HepG2 (cell line): ENCODE measurements around the gene GPC6. TPM values are rescaled to one million over a fixed set of nuclear protein-coding genes. Genes with fewer than 3 reads are reported as not detected.

Experiments
- ATAC-seq: fragments of 200-7000 bp; cut with Tn5 transposase; 3 replicates; pipeline ENCODE4 v1.9.1; 2020; ENCODE audit warnings: mild to moderate bottlenecking, moderate library complexity
- BruUV-seq: library from RNA; stranded (reverse); fragments of 400-500 nt; replicated peaks from 2 replicates; lab custom pipeline; 2021; lab: Mats Ljungman, UMichigan
- CTCF ChIA-PET: fragments of 300-600 bp; formaldehyde crosslinking; extraction: SDS; loops from one replicate; lab custom pipeline; 2021; ENCODE audit warnings: low total read pairs, inconsistent platforms, low intra/inter-chr PET ratio; lab: Yijun Ruan, JAX
- POLR2A ChIA-PET: fragments of 350-600 bp; sonication (Branson Sonifier 250); formaldehyde crosslinking; loops from one replicate; lab custom pipeline; 2020; ENCODE audit warnings: antibody characterized with exemption, inconsistent platforms; lab: Yijun Ruan, JAX
- DNase-seq: peaks from one replicate; pipeline ENCODE4 v3.0.0-alpha.2; 2015; ENCODE audit warnings: low spot score
- FAIRE-seq: peaks from 3 replicates; lab custom pipeline; 2011; peaks lifted over from hg19 to GRCh38; lab: Jason Lieb, UNC
- H2AFZ ChIP-seq: one replicate; pipeline ENCODE4 v1.6.1; 2011; ENCODE audit warnings: low read length, inconsistent platforms
- H3K27ac ChIP-seq: fragments of 300-600 bp; 3 replicates; pipeline ENCODE4 v1.8.0; 2011; ENCODE audit warnings: mixed run types, mild to moderate bottlenecking, mixed read lengths, low read length, inconsistent platforms; ENCODE audit not compliant: insufficient read depth; ENCODE audit errors: extremely low read length
- H3K27me3 ChIP-seq, 2 experiments: fragments of 200-600 bp in 1 of 2; 2 replicates in 1 of 2; 3 replicates in 1 of 2; pipeline versions ENCODE4 v1.6.0 to v1.8.0; 2011; ENCODE audit warnings: low read length in 2 of 2, mild to moderate bottlenecking in 2 of 2, moderate library complexity in 2 of 2, inconsistent platforms in 1 of 2; ENCODE audit not compliant: insufficient read depth in 2 of 2, control insufficient read depth in 1 of 2
- H3K36me3 ChIP-seq, 2 experiments: fragments of 200-600 bp in 1 of 2; replicated peaks in 1 of 2; 2 replicates in 1 of 2; 3 replicates in 1 of 2; pipeline versions ENCODE4 v1.5.1 to v1.8.0; 2011; ENCODE audit warnings: low read length in 2 of 2, inconsistent platforms in 1 of 2; ENCODE audit not compliant: insufficient read depth in 2 of 2, control insufficient read depth in 1 of 2
- H3K4me1 ChIP-seq: 2 replicates; pipeline ENCODE4 v1.5.1; 2012; ENCODE audit warnings: low read length, inconsistent platforms; ENCODE audit not compliant: insufficient read depth
- H3K4me2 ChIP-seq: 2 replicates; pipeline ENCODE4 v1.6.0; 2011; ENCODE audit warnings: low read depth, low read length, inconsistent platforms
- H3K4me3 ChIP-seq, 3 experiments: fragments of 200-600 bp in 1 of 3; sonication (generic), shearing (Covaris generic) in 1 of 3; replicated peaks in 1 of 3; 2 replicates each; pipeline ENCODE4 v1.5.1; 2011 to 2016; ENCODE audit warnings: low read length in 3 of 3, inconsistent platforms in 2 of 3, low read depth in 2 of 3, mild to moderate bottlenecking in 2 of 3, control low read depth in 1 of 3, mixed read lengths in 1 of 3; ENCODE audit not compliant: insufficient read depth in 1 of 3
- H3K79me2 ChIP-seq: one replicate; pipeline ENCODE4 v1.6.1; 2011; ENCODE audit warnings: low read length, inconsistent platforms; ENCODE audit not compliant: insufficient read depth
- H3K9ac ChIP-seq: 2 replicates; pipeline ENCODE4 v1.6.0; 2011; ENCODE audit warnings: mild to moderate bottlenecking, low read depth, low read length, inconsistent platforms; ENCODE audit not compliant: insufficient read depth
- H3K9me3 ChIP-seq: 2 replicates; pipeline ENCODE4 v1.5.1; 2012; ENCODE audit warnings: mild to moderate bottlenecking, low read length
- H4K20me1 ChIP-seq: 2 replicates; pipeline ENCODE4 v1.6.0; 2011; ENCODE audit warnings: inconsistent platforms, mild to moderate bottlenecking, low read length, moderate library complexity; ENCODE audit not compliant: insufficient read depth
- AFF4 ChIP-seq: sonication (generic); formaldehyde crosslinking; IDR thresholded peaks from 2 replicates; pipeline ENCODE4 v1.4.0; 2020; ENCODE audit warnings: missing genetic modification reagents
- AHR ChIP-seq: IDR thresholded peaks from 2 replicates; pipeline ENCODE4 v1.6.1; 2018; ENCODE audit warnings: missing genetic modification reagents, missing compliant biosample characterization
- NR2F6 ChIP-seq, 2 experiments: IDR thresholded peaks; 2 replicates each; pipeline ENCODE4 v1.6.1; 2016; ENCODE audit warnings: antibody characterized with exemption in 1 of 2, mild to moderate bottlenecking in 1 of 2
- TAF1 ChIP-seq: sonication (generic); formaldehyde crosslinking; IDR thresholded peaks from 2 replicates; pipeline ENCODE4 v1.4.0; 2020; ENCODE audit warnings: missing genetic modification reagents
- in situ Hi-C: cut with HindIII; loops from 2 replicates; pipeline ENCODE4 v1.10.0; 2017; ENCODE audit warnings: low pct_unique_long_range_greater_than_20kb; ENCODE audit not compliant: extremely low pct_ligation_motif_present
- intact Hi-C: fragments of 100-400 bp; cut with micrococcal nuclease; formaldehyde crosslinking; loops from one replicate; pipeline ENCODE4 v1.10.0; 2022; ENCODE audit not compliant: unreplicated experiment
- polyA plus RNA-seq, 8 experiments: library from polyadenylated mRNA; depleted of rRNA in 3 of 8; stranded (reverse) in 7 of 8; unstranded in 1 of 8; fragments of >200 nt; fragmentation: Illumina TruSeq in 4 of 8; extraction: Trizol in 4 of 8; gene quantifications; 2 replicates each; pipeline versions ENCODE4 v1.2.1 to v1.2.3, GENCODE V29; 2011 to 2016; ENCODE audit warnings: low read depth in 4 of 8, missing spikeins in 1 of 8, mixed read lengths in 1 of 8; ENCODE audit not compliant: insufficient read depth in 1 of 8
- total RNA-seq, 5 experiments: library from RNA; depleted of rRNA; stranded (reverse); fragments of >200 nt; fragmentation: Illumina TruSeq; extraction: Trizol; gene quantifications; 2 replicates each; pipeline ENCODE4 v1.2.3, GENCODE V29; 2016; ENCODE audit warnings: low read depth in 1 of 5
- TF ChIP-seq, protein P1 (sequence below): sonication (generic); formaldehyde crosslinking; IDR thresholded peaks from 2 replicates; pipeline ENCODE4 v1.8.0; 2022; ENCODE audit warnings: missing genetic modification reagents, mild to moderate bottlenecking, borderline replicate concordance
- TF ChIP-seq, protein P2 (sequence below): sonication (generic); formaldehyde crosslinking; IDR thresholded peaks from 2 replicates; pipeline ENCODE4 v1.4.0; 2020; ENCODE audit warnings: mild to moderate bottlenecking, missing genetic modification reagents
- TF ChIP-seq, protein P3 (sequence below): fragments of 450-650 bp; IDR thresholded peaks from 2 replicates; pipeline ENCODE4 v1.6.1; 2017

The GPC6 gene
- total and polyA plus RNA-seq, 2 of the 13 experiments (the other 11 are each of a cell fraction or from before 2014, with no cell fraction given): 24.5 to 33.9 TPM

DNA sequence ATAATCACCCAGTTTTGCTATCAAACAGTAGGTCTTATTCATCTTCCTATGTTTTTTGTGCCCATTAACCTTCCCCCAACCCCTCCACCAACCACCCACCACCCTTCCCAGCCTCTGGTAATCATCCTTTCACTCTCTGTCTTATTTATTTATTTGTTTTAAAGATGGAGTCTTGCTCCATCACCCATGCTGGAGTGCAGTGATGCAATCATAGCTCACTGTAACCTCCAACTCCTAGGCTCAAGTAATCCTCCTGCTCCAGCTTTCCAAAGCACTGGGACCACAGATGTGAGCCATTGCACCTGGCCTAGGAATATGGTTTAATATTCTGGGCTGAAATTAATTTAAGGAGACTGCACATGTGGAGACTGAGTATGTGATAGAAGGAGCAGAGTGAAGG, 527.0 kb downstream of the GPC6 start:
- ChIA-PET POLR2A (interaction anchor here (1.9 kb wide), 1 partner anchor 14 kb away, joined by 6 read pairs; no protein-coding TSS in a partner anchor), CTCF (no interaction called here)
- Histone ChIP-seq H3K79me2 (no peaks in the 10 kb centered on the region), H3K27ac (no peak overlapping the region), H3K4me3 (no peak overlapping the region), H3K9ac (no peak overlapping the region), H3K9me3 (no peaks in the 10 kb centered on the region), H3K4me1 (peaks cover 23% of the 10 kb centered on the region), H3K27me3 (no peaks in the 10 kb centered on the region), H3K36me3 (no peaks in the 10 kb centered on the region), H4K20me1 (no peaks in the 10 kb centered on the region), H3K4me2 (no peak overlapping the region), H2AFZ (no peak overlapping the region)
- intact Hi-C loops: no loop called here
- ATAC-seq (no peak), DNase-seq (no peak), FAIRE-seq (no peak)
- in situ Hi-C loops: loop anchor here (25.0 kb wide), 1 partner anchor 516 kb away; the partner anchor contains the start of gene GPC6
- no TSS peak for BruUV-seq
- TF ChIP-seq AHR: no peak
- no peak for TF ChIP-seq AFF4 (CRISPR knock-in tag)
- TF ChIP-seq TAF1 (CRISPR knock-in tag): no peak
- TF ChIP-seq NR2F6 (IDR thresholded peaks at IDR 0.05): no peak
- TF ChIP-seq NR2F6 (CRISPR knock-in tag; IDR thresholded peaks at IDR 0.05): no peak
- TF ChIP-seq, protein P1, sequence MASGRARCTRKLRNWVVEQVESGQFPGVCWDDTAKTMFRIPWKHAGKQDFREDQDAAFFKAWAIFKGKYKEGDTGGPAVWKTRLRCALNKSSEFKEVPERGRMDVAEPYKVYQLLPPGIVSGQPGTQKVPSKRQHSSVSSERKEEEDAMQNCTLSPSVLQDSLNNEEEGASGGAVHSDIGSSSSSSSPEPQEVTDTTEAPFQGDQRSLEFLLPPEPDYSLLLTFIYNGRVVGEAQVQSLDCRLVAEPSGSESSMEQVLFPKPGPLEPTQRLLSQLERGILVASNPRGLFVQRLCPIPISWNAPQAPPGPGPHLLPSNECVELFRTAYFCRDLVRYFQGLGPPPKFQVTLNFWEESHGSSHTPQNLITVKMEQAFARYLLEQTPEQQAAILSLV (CRISPR knock-in tag): no peak
- TF ChIP-seq, protein P2, sequence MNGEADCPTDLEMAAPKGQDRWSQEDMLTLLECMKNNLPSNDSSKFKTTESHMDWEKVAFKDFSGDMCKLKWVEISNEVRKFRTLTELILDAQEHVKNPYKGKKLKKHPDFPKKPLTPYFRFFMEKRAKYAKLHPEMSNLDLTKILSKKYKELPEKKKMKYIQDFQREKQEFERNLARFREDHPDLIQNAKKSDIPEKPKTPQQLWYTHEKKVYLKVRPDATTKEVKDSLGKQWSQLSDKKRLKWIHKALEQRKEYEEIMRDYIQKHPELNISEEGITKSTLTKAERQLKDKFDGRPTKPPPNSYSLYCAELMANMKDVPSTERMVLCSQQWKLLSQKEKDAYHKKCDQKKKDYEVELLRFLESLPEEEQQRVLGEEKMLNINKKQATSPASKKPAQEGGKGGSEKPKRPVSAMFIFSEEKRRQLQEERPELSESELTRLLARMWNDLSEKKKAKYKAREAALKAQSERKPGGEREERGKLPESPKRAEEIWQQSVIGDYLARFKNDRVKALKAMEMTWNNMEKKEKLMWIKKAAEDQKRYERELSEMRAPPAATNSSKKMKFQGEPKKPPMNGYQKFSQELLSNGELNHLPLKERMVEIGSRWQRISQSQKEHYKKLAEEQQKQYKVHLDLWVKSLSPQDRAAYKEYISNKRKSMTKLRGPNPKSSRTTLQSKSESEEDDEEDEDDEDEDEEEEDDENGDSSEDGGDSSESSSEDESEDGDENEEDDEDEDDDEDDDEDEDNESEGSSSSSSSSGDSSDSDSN (CRISPR knock-in tag): no peak
- TF ChIP-seq, protein P3, sequence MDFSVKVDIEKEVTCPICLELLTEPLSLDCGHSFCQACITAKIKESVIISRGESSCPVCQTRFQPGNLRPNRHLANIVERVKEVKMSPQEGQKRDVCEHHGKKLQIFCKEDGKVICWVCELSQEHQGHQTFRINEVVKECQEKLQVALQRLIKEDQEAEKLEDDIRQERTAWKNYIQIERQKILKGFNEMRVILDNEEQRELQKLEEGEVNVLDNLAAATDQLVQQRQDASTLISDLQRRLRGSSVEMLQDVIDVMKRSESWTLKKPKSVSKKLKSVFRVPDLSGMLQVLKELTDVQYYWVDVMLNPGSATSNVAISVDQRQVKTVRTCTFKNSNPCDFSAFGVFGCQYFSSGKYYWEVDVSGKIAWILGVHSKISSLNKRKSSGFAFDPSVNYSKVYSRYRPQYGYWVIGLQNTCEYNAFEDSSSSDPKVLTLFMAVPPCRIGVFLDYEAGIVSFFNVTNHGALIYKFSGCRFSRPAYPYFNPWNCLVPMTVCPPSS: no peak
